Panc1 (cell line): Measurements from ENCODE around the gene PKD1. TPM values are rescaled to one million over a fixed set of nuclear protein-coding genes. Genes with fewer than 3 reads are reported as not detected.

Experiments
- ATAC-seq: fragments of 200-7000 bp; cut with Tn5 transposase; 2 replicates; pipeline ENCODE4 v1.9.1; 2020; ENCODE audit warnings: mild to moderate bottlenecking, moderate library complexity
- BruUV-seq: library from RNA; stranded (reverse); fragments of 400-500 nt; replicated peaks from 2 replicates; lab custom pipeline; 2021; lab: Mats Ljungman, UMichigan
- CTCF ChIA-PET: fragments of 300-600 bp; sonication (Branson Sonifier 250); formaldehyde crosslinking; loops from one replicate; lab custom pipeline; 2022; ENCODE audit warnings: antibody characterized with exemption; lab: Charles Lee
- POLR2A ChIA-PET: fragments of 300-600 bp; sonication (Branson Sonifier 250); formaldehyde crosslinking; loops from one replicate; lab custom pipeline; 2022; ENCODE audit warnings: antibody characterized with exemption; lab: Charles Lee
- DNase-seq: peaks from one replicate; pipeline ENCODE4 v3.0.0-alpha.2; 2010; ENCODE audit warnings: low read depth, low spot score
- H3K27ac ChIP-seq: 2 replicates; pipeline ENCODE4 v1.5.1; 2011; ENCODE audit warnings: mild to moderate bottlenecking, low read length, inconsistent platforms
- H3K27me3 ChIP-seq: fragments of 200-500 bp; sonication (Bioruptor generic); 2 replicates; pipeline ENCODE4 v1.6.0; 2014; ENCODE audit warnings: low read length, inconsistent platforms; ENCODE audit not compliant: control insufficient read depth, insufficient read depth
- H3K36me3 ChIP-seq: fragments of 200-500 bp; sonication (Bioruptor generic); 2 replicates; pipeline ENCODE4 v1.5.1; 2014; ENCODE audit warnings: inconsistent platforms, mild to moderate bottlenecking, low read length, moderate library complexity; ENCODE audit not compliant: control insufficient read depth, insufficient read depth
- H3K4me1 ChIP-seq: 2 replicates; pipeline ENCODE4 v1.5.1; 2011; ENCODE audit warnings: inconsistent platforms, mild to moderate bottlenecking, low read length, moderate library complexity; ENCODE audit not compliant: control insufficient read depth, insufficient read depth
- H3K4me3 ChIP-seq, 2 experiments: 2 replicates each; pipeline ENCODE4 v1.5.1; 2011 to 2012; ENCODE audit warnings: low read depth in 2 of 2, low read length in 2 of 2, mild to moderate bottlenecking in 2 of 2, inconsistent platforms in 1 of 2, moderate library complexity in 1 of 2
- H3K9me3 ChIP-seq: fragments of 200-500 bp; sonication (Bioruptor generic); 2 replicates; pipeline ENCODE4 v1.5.1; 2014; ENCODE audit warnings: low read depth, mild to moderate bottlenecking, inconsistent platforms, low read length, moderate library complexity; ENCODE audit not compliant: control insufficient read depth, insufficient read depth
- CTCF ChIP-seq: fragments of 450-650 bp; IDR thresholded peaks from 2 replicates; pipeline ENCODE4 v1.5.1; 2017; ENCODE audit warnings: mild to moderate bottlenecking
- POLR2AphosphoS5 ChIP-seq: IDR thresholded peaks from 2 replicates; pipeline ENCODE4 v1.6.1; 2012; ENCODE audit warnings: mild to moderate bottlenecking, low read depth, low read length, moderate library complexity
- REST ChIP-seq, 2 experiments: IDR thresholded peaks; 2 replicates each; pipeline ENCODE4 v1.6.1; 2011 to 2012; ENCODE audit warnings: low read depth in 2 of 2, control low read depth in 1 of 2, low read length in 1 of 2, mild to moderate bottlenecking in 1 of 2, moderate library complexity in 1 of 2; ENCODE audit not compliant: insufficient read depth in 1 of 2
- SIN3A ChIP-seq: IDR thresholded peaks from 2 replicates; pipeline ENCODE4 v1.6.1; 2012; ENCODE audit warnings: low read depth, mild to moderate bottlenecking, low read length, moderate library complexity, borderline replicate concordance; ENCODE audit not compliant: insufficient read depth
- TCF7L2 ChIP-seq: IDR thresholded peaks from 2 replicates; pipeline ENCODE4 v1.6.1; 2011; ENCODE audit warnings: mild to moderate bottlenecking, low read depth, low read length, inconsistent platforms
- in situ Hi-C: cut with HindIII; loops from 2 replicates; pipeline ENCODE4 v1.10.0; 2016; ENCODE audit warnings: low sequenced_read_pairs, low pct_unique_long_range_greater_than_20kb
- intact Hi-C: fragments of 100-400 bp; cut with micrococcal nuclease; formaldehyde crosslinking; loops from one replicate; pipeline ENCODE4 v1.10.0; 2022; ENCODE audit not compliant: unreplicated experiment
- total RNA-seq: library from RNA; stranded (reverse); gene quantifications from one replicate; pipeline ENCODE4 v1.2.1, GENCODE V29; 2021; ENCODE audit not compliant: unreplicated experiment

Gene PKD1
- total RNA-seq, 1 experiment from 2014 or later, result 279 TPM

- Histone ChIP-seq H3K4me1 (no peaks in the 10 kb centered on the region), H3K4me3 (no peak overlapping the region), H3K9me3 (no peaks in the 10 kb centered on the region), H3K27ac (no peak overlapping the region), H3K27me3 (no peaks in the 10 kb centered on the region), H3K36me3 (no peaks in the 10 kb centered on the region)
- ATAC-seq (no peak), DNase-seq (no peak)
- ChIA-PET POLR2A (no interaction called here), CTCF (no interaction called here)
- BruUV-seq, result no TSS peak
- intact Hi-C loops, result no loop called here
- TF ChIP-seq REST (IDR thresholded peaks at IDR 0.05; ENCODE audit: insufficient read depth in 1 of 2, low read depth in 2 of 2, low read length in 1 of 2), result no peak
- TF ChIP-seq CTCF, result no peak
- TF ChIP-seq TCF7L2, result no peak
- TF ChIP-seq POLR2AphosphoS5, result no peak
- TF ChIP-seq SIN3A, result no peak
- in situ Hi-C loops, result no loop called here
These were observed 48.6 kb upstream of the PKD1 start for GRCh38 chr16:2184346-2184745.

GRCh38 chr16:2183671-2184070, 48.0 kb upstream of the PKD1 start:
- ATAC-seq, result no peak
- CTCF ChIA-PET, result no interaction called here

More at GRCh38 chr16:2183671-2184070, 48.0 kb upstream of the PKD1 start:
- Histone ChIP-seq H3K4me1 (no peaks in the 10 kb centered on the region), H3K9me3 (no peaks in the 10 kb centered on the region), H3K27me3 (no peaks in the 10 kb centered on the region), H3K4me3 (no peak overlapping the region), H3K36me3 (no peaks in the 10 kb centered on the region), H3K27ac (no peak overlapping the region)
- intact Hi-C loops, result no loop called here
- in situ Hi-C loops, result no loop called here
- no peak for DNase-seq
- POLR2A ChIA-PET, result no interaction called here
- no TSS peak for BruUV-seq
- no peak for TF ChIP-seq CTCF
- TF ChIP-seq SIN3A, result no peak
- TF ChIP-seq REST (IDR thresholded peaks at IDR 0.05; ENCODE audit: insufficient read depth in 1 of 2, low read depth in 2 of 2, low read length in 1 of 2), result no peak
- no peak for TF ChIP-seq POLR2AphosphoS5
- TF ChIP-seq TCF7L2, result no peak
